Glomerular endothelial cell (primary cell): ENCODE results near the gene RNF10. TPM values are rescaled to one million over a fixed set of nuclear protein-coding genes. Genes with fewer than 3 reads are reported as not detected.
"Not testable (repeated sequence)": the region's sequence is repeated elsewhere in the genome, so short reads cannot be mapped to it uniquely, and the experiment has no call there.

ENCODE experiments used
- DNase-seq: peaks from one replicate; pipeline ENCODE4 v3.0.0-alpha.2; 2011; ENCODE audit warnings: low read depth, low spot score; ENCODE audit errors: extremely low read depth
- total RNA-seq: library from RNA; depleted of rRNA; stranded (reverse); fragments of >200 nt; gene quantifications from 2 replicates; pipeline ENCODE4 v1.2.3, GENCODE V29; 2015

RNF10 gene
- total RNA-seq, 1 donor from 2014 or later: 111 TPM

GRCh38 chr12:120610560-120610959 is 76.4 kb downstream of the RNF10 start:
- DNase-seq: no peak

- not testable (repeated sequence) for DNase-seq
Observed at GRCh38 chr12:120611534-120611933, 77.4 kb downstream of the RNF10 start.

- no peak for DNase-seq
Observed at GRCh38 chr12:120614848-120615247, 80.7 kb downstream of the RNF10 start.

GRCh38 chr12:120617193-120617592 is 83.0 kb downstream of the RNF10 start:
- not testable (repeated sequence) for DNase-seq

- DNase-seq: not testable (repeated sequence)
Observed at GRCh38 chr12:120617767-120618166, 83.6 kb downstream of the RNF10 start.

GRCh38 chr12:120618954-120619615 is 84.9 kb downstream of the RNF10 start:
- DNase-seq: no peak

- no peak for DNase-seq
Observed at GRCh38 chr12:120620624-120621023, 86.5 kb downstream of the RNF10 start.

GRCh38 chr12:120625557-120626419 is 91.6 kb downstream of the RNF10 start:
- no peak for DNase-seq

Other genes with a start within 250 kb of the RNF10 start
- under 0.01 TPM in 2 replicates for gene RNU4-2, start 242.5 kb upstream of the RNF10 start, total RNA-seq
- under 0.01 TPM in 2 replicates for gene RNU4-1, start 241.1 kb upstream of the RNF10 start, total RNA-seq
- gene SIRT4, start 232.0 kb upstream of the RNF10 start, total RNA-seq: 0.24 and 0.88 TPM in 2 replicates
- gene PLA2G1B, start 206.6 kb upstream of the RNF10 start, total RNA-seq: not detected in 2 replicates
- not detected in 2 replicates for gene MSI1, start 165.2 kb upstream of the RNF10 start, total RNA-seq
- gene COX6A1, start 96.2 kb upstream of the RNF10 start, total RNA-seq: 455 and 459 TPM in 2 replicates
- gene TRIAP1, start 88.0 kb upstream of the RNF10 start, total RNA-seq: 42.4 and 76.2 TPM in 2 replicates
- 16.9 and 19.9 TPM in 2 replicates for gene GATC, start 87.9 kb upstream of the RNF10 start, total RNA-seq
- gene SRSF9, start 64.6 kb upstream of the RNF10 start, total RNA-seq: 77.6 and 104 TPM in 2 replicates
- gene DYNLL1, start 38.2 kb upstream of the RNF10 start, total RNA-seq: 425 and 462 TPM in 2 replicates
- gene COQ5, start 5.2 kb upstream of the RNF10 start, total RNA-seq: 17.6 and 30.3 TPM in 2 replicates
- 16.3 and 17.9 TPM in 2 replicates for gene POP5, start 47.0 kb downstream of the RNF10 start, total RNA-seq
- gene CABP1, start 106.3 kb downstream of the RNF10 start, total RNA-seq: 0.82 TPM in 1 of 2 replicates, not detected in the other
- gene MLEC, start 152.8 kb downstream of the RNF10 start, total RNA-seq: 73.3 and 78.3 TPM in 2 replicates
- gene UNC119B, start 176.1 kb downstream of the RNF10 start, total RNA-seq: 16.6 and 25.3 TPM in 2 replicates
- gene ACADS, start 191.5 kb downstream of the RNF10 start, total RNA-seq: 10.8 and 18.4 TPM in 2 replicates